Hindlimb muscle (tissue), 1 donor: Measurements from ENCODE around the gene LITAF. TPM values are rescaled to one million over a fixed set of nuclear protein-coding genes. Genes with fewer than 3 reads are reported as not detected.
"Not testable (repeated sequence)": the region's sequence is repeated elsewhere in the genome, so short reads cannot be mapped to it uniquely, and the experiment has no call there.

Source experiments
- DNase-seq: peaks from one replicate; pipeline ENCODE4 v3.0.0-alpha.2; 2013
- polyA plus RNA-seq: library from polyadenylated mRNA; unstranded; fragments of 120-200 nt; gene quantifications from one replicate; pipeline ENCODE4 v1.2.1, GENCODE V29; 2013; ENCODE audit not compliant: insufficient read length

Gene LITAF
- polyA plus RNA-seq, 1 donor, result 34.9 TPM

DNA sequence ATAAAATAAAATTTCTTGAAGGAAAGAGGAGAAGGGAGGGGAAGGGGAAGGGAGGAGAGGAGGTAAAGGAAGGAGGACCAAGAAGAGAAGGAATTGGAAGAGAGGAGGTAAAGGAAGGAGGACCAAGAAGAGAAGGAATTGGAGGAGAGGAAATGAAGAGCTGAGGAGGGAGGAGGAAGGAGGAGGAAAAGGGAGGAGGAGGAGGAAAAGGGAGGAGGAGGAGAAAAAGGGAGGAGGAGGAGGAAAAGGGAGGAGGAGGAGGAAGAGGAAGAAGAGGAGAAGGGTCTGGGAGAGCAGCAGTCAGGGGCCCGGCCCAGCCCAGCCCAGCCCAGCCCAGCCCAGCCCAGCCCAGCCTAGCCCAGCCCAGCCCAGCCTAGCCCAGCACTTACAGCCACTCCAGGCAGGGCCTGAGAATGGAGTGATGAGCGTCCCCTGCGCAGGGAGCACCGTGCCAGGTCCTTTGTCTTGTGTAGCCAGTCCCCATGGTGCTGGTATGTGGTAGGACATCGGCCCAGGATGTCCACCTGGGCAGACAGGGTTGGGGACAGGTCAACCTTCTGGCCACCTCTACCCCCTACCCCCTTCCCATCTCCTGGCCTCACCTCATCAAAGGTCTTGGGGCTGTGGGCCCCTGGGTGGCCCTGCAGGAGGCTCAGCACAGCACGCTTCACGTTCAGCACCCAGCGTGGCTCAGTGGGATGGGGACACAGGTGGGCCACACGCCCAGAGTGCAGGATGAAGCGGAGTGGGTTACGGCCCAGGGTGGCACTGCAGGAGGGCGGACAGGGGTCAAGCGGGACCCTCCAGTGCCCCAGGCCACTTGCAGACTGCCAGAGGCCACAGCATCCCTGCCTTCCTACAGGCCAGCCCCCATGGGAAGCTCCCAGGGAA is 70.9 kb downstream of the LITAF start:
- DNase-seq, result no peak

- DNase-seq, result no peak
These were observed 72.4 kb downstream of the LITAF start for GRCh38 chr16:11514283-11514682.

DNA sequence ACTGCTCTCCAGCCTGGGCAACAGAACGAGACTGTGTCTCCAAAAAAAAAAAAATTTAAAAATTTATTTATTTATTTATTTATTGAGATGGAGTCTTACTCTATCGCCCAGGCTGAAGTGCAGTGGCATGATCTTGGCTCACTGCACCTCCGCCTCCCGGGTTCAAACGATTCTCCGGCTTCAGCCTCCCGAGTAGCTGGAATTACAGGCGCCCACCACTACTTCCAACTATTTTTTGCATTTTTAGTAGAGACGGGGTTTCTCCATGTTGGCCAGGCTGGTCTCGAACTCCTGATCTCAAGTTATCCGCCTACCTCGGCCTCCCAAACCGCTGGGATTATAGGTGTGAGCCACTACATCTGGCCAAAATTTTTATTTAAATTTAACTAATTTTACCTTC is 73.4 kb downstream of the LITAF start:
- DNase-seq, result not testable (repeated sequence)

GRCh38 chr16:11511801-11512200 is 74.9 kb downstream of the LITAF start:
- no peak for DNase-seq

DNA sequence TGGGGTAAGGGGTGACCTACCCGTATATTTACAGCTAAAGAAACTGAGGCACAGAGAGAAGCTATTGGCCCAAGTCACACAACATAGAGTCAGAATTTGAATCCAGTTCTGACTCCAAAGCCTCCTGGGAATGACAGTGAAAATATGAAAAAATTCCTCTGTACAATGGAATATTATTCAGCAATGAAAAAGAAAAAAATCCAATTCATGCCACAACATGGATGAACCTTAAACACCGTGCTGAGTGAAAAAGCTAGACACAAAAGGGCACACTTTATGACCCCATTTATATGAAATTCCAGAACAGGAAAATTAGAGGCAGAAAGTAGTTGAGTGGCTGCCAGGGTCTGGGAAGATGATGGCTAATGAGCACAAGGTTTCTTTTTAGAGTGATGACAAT is 75.4 kb downstream of the LITAF start:
- DNase-seq, result no peak

GRCh38 chr16:11510178-11510973 is 76.3 kb downstream of the LITAF start:
- no peak for DNase-seq

GRCh38 chr16:11507991-11508390 is 78.7 kb downstream of the LITAF start:
- no peak for DNase-seq

- no peak for DNase-seq
These were observed 79.4 kb downstream of the LITAF start for GRCh38 chr16:11507350-11507749.

DNA sequence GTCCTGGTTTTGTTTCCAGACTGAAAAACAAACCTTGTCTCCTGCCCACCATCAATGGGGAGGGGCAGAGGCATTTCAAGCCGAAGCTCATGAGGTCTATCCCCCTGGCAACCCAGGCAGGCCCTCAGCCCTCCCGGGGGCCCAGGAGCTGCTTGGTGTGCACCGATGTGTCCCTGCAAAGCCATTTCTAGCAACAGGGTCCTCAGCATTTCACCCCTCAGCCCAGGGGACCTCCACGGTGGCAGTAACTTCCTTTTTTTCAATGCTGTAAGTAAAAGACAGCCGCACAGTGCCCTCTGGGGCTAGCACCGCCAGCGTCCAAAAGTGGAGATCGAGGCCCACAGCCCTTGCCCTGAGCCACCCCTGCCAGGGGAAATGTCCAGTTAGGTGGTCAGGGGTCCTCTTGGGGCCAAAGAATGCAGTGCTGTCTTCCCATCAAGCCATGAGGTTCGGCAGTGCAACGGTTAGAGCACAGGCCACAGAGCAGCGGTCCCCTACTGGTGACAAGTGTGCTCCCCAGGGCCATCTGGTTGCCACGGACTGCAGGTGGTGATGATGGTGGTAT is 79.9 kb downstream of the LITAF start:
- no peak for DNase-seq

DNA sequence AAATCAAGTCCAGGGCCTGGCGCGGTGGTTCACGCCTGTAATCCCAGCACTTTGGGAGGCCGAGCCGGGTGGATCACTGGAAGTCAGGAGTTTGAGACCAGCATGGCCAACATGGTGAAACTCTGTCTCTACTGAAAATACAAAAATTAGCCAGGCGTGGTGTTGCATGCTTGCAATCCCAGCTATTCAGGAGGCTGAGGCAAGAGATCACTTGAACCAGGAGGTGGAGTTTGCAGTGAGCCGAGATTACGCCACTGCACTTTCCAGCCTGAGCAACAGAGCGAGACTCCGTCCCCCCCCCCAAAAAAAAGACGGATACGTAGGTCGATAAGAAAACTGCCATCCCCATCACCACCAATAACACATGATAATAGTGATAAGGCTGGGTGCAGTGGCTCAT is 82.5 kb downstream of the LITAF start:
- DNase-seq, result not testable (repeated sequence)

- DNase-seq, result no peak
These were observed 83.2 kb downstream of the LITAF start for GRCh38 chr16:11503566-11503965.

- no peak for DNase-seq
These were observed 84.5 kb downstream of the LITAF start for GRCh38 chr16:11502239-11502638.

- no peak for DNase-seq
These were observed 85.1 kb downstream of the LITAF start for GRCh38 chr16:11501632-11502031.

GRCh38 chr16:11500700-11501346 is 85.9 kb downstream of the LITAF start:
- no peak for DNase-seq

DNA sequence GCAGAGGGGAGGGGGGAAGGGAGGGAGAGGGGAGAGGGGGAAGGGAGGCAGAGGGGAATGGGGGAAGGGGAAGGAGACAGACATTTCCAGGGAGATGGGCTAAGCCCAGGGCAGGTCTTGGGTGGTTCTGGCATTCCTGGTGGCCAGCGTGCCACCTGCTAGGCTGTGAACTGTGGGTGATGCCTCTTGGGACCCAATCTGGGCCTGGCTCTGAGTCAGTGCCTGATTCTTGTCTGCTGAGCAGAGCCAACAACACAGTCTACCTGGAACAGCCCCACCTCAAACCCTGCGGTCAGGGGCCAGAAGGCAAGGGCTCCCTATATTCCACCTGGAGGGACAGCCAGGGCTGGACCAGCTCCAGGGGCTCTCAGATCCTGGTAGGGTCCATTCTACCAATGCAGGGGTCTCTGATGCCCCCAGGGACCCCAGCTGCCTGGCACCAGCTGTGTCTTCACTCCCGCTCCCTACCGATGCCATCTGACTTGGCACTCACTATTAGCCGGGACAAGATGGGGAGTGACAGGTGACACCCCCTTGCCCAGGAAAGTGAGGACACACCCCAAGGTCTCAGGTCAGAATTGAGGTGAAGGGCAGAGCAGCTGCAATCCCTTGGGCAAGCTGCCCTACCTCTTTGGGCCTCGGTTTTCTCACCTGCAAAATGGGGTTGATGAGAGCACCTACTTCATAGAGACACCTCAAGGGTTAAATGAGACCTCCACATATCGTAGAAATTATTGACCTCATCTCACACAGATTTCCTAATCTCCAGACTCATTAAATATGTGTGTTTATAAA is 87.2 kb downstream of the LITAF start:
- DNase-seq, result no peak

GRCh38 chr16:11498683-11499082 is 88.0 kb downstream of the LITAF start:
- DNase-seq, result no peak

DNA sequence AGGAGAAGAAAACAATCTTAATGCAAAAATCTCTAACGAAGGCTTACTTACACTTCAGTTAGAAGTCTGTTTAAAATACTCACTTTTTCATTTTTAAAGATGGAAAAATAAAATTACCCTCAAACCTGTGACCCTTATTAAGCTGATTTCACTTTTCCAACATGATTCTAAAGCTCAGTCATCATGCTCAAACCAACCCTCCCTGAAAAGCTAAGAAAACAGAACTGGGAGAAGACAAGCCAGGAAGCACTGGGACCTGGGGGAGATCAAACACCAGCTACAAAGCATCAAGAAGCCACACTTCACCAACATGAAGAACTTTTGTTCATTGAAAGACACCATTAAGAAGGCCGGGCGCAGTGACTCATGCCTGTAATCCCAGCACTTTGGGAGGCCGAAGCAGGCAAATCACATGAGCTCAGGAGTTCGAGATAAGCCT is 88.8 kb downstream of the LITAF start:
- DNase-seq, result no peak
